ENCODE measurements around the gene RPH3AL. TPM values are rescaled to one million over a fixed set of nuclear protein-coding genes. Genes with fewer than 3 reads are reported as not detected.
A peak's percentile ranks its signal among the peaks of the same experiment; 100 is the strongest.

Gene RPH3AL
- total RNA-seq, 6 donors from 2014 or later, result 33.6 to 93.2 (median 54.3) TPM

DNA sequence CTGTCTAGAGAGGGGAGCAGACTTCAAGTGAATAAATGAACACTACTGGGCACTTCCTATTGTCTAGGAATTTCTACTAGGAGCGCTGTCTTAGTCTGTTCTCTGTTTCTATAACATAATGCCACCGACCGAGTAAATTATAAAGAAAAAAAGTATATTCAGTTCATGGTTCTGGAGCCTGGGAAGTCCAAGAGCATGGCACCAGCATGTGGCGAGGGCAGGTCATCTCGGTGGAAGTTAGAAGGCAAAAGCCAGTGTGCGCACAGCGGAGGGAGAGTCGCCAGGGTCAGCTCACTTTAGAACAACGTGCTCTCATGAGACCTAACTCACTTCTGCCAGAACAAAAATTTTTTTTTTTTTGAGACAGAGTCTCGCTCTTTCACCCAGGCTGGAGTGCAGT, 35.5 kb upstream of the RPH3AL start:
- Histone ChIP-seq H3K9me3 (no peaks in the 10 kb centered on the region), H3K4me1 (peaks cover 9 to 19% (median 18%) of the 10 kb centered on the region in 4 donors), H3K36me3 (no peaks in the 10 kb centered on the region), H3K27ac (no peak overlapping the region), H3K27me3 (peaks cover 0 to 4% (median 0%) of the 10 kb centered on the region in 4 donors), H3K4me3 (no peak overlapping the region)
- 91 to 98% methylated on average over 10 of the region's 10 CpGs for WGBS, 2 donors
- ATAC-seq (ENCODE audit: low FRiP score in 2 of 2) (no peak), DNase-seq (no peak)
- TF ChIP-seq POLR2A (IDR thresholded peaks at IDR 0.05) (no peak), POLR2AphosphoS5 (IDR thresholded peaks at IDR 0.05) (no peak), EP300 (IDR thresholded peaks at IDR 0.05) (no peak)
- TF ChIP-seq, protein P1, sequence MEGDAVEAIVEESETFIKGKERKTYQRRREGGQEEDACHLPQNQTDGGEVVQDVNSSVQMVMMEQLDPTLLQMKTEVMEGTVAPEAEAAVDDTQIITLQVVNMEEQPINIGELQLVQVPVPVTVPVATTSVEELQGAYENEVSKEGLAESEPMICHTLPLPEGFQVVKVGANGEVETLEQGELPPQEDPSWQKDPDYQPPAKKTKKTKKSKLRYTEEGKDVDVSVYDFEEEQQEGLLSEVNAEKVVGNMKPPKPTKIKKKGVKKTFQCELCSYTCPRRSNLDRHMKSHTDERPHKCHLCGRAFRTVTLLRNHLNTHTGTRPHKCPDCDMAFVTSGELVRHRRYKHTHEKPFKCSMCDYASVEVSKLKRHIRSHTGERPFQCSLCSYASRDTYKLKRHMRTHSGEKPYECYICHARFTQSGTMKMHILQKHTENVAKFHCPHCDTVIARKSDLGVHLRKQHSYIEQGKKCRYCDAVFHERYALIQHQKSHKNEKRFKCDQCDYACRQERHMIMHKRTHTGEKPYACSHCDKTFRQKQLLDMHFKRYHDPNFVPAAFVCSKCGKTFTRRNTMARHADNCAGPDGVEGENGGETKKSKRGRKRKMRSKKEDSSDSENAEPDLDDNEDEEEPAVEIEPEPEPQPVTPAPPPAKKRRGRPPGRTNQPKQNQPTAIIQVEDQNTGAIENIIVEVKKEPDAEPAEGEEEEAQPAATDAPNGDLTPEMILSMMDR (IDR thresholded peaks at IDR 0.05), result no peak

DNA sequence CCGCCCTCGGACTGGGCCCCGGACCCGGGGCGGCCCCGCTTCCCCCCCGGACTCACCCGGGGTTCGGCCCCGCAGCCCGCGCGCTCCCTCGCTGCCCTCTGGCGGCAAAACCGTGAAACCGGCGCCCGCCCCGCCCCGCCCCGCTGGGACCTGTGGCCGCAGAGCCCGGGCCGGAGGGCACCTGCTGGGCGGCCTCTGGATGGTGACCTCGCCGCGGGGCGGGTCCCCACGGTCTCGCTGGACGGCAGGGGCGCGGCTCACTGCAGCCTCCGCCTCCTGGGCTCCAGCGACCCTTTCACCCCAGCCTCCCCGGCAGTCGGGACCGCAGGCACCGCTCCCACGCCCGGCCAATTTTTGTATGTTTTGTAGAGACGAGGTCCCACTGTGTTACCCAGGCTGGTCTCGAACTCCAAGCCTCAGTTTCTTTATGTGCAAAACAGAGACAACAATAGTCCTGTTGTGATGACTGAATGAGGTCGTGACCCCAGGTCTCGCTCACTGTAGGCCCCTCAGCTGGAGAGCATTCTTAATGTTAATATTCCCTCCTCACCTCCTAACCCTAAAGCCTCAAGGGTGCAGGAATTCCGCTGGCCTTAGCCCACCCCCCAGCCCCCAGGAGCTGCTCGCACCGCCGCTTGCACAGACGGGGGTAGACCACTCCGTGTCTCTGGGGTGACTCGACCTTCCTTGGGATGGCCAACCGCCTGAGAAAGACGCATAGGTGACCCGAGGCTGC, 33.7 kb upstream of the RPH3AL start:
- peaks cover 9 to 19% (median 18%) of the 10 kb centered on the region in 4 donors for H3K4me1 ChIP-seq
- DNase-seq (peak; percentile 83 to 98), ATAC-seq (ENCODE audit: low FRiP score in 2 of 2) (peak; percentile 87 to 89)
- no peaks in the 10 kb centered on the region for H3K9me3 ChIP-seq
- H3K27me3 ChIP-seq, result peaks cover 0 to 4% (median 0%) of the 10 kb centered on the region in 4 donors
- TF ChIP-seq POLR2AphosphoS5 (IDR thresholded peaks at IDR 0.05) (peak; percentile 10 to 11), POLR2A (IDR thresholded peaks at IDR 0.05) (no peak), EP300 (IDR thresholded peaks at IDR 0.05) (no peak)
- TF ChIP-seq, protein P1 (IDR thresholded peaks at IDR 0.05), result peak; percentile 82 to 96 (median 94)
- H3K36me3 ChIP-seq, result no peaks in the 10 kb centered on the region
- H3K4me3 ChIP-seq, result peak overlapping the region in 3 of 4 donors; percentile 71 to 81 (median 72)
- 38 to 47% methylated on average over 8 to 18 of the region's 57 CpGs for WGBS, 2 donors
- H3K27ac ChIP-seq, result peak overlapping the region; percentile 77 to 92 (median 86)

DNA sequence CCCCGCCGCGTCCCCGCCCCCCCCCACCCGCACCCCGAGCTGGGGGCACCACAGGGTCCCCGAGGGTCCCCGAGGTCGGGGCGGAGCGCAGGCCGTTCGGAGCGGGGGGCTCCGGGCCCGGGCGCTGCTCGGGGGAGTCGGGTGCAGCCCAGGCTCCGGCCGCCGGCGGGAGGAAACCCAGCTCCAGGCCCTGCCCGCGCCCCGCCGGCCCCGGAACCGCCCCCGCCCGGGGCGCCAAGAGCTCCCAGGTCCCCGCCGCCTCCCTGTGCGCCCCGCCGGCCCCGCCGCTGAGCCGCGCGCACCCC, 33.2 kb upstream of the RPH3AL start:
- ATAC-seq (ENCODE audit: low FRiP score in 2 of 2) (no peak), DNase-seq (no peak)
- peaks cover 9 to 19% (median 18%) of the 10 kb centered on the region in 4 donors for H3K4me1 ChIP-seq
- TF ChIP-seq, protein P1 (IDR thresholded peaks at IDR 0.05), result no peak
- TF ChIP-seq POLR2AphosphoS5 (IDR thresholded peaks at IDR 0.05) (no peak), EP300 (IDR thresholded peaks at IDR 0.05) (no peak), POLR2A (IDR thresholded peaks at IDR 0.05) (no peak)
- H3K36me3 ChIP-seq, result no peaks in the 10 kb centered on the region
- peaks cover 0 to 4% (median 0%) of the 10 kb centered on the region in 4 donors for H3K27me3 ChIP-seq
- H3K4me3 ChIP-seq, result peak overlapping the region; percentile 52 to 81 (median 72)
- peak overlapping the region; percentile 77 to 92 (median 86) for H3K27ac ChIP-seq
- 0% methylated on average over 1 of the region's 42 CpGs; no CpG with 5 or more reads in 1 of the 2 donors for WGBS, 2 donors
- no peaks in the 10 kb centered on the region for H3K9me3 ChIP-seq

DNA sequence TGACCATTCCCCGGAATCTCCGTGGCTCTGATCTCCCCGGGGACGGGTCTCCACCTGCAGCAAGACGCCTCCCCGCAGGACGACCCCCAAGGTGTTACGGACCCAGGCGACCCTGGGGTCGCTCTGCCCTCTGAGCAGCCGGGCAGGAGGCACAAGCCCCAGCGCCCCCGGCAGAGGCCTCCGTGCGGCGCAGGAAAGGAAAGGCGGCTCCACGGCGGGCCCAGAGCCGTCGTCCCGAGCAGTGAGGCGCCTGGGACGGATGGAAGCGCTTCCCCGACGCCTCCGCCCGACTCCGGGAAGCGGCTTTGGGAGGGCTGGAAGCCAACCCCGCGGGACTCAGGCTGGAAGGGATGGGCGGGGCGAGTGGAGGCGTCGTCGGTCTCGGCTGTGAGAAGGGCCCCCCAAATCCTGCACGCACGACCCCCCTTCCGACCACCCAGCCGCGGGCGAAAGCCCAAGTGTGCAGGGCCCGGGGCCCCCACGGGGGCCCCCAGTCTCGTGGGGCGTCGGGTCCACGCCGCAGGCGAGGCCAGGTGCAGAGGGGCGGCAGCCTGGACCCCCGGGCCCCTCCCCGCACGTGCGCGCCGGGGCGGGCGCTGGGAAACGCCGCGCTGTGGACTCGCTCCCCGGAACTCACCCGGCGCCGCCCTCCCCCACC, 32.7 kb upstream of the RPH3AL start:
- Histone ChIP-seq H3K27ac (peak overlapping the region; percentile 77 to 92 (median 86)), H3K36me3 (no peaks in the 10 kb centered on the region), H3K4me1 (peaks cover 9 to 19% (median 18%) of the 10 kb centered on the region in 4 donors), H3K9me3 (no peaks in the 10 kb centered on the region), H3K27me3 (peaks cover 0 to 4% (median 0%) of the 10 kb centered on the region in 4 donors), H3K4me3 (peak overlapping the region; percentile 52 to 81 (median 72))
- TF ChIP-seq EP300 (IDR thresholded peaks at IDR 0.05), result peak in 1 of 4 donors; percentile 27
- peak in 1 of 4 donors; percentile 9 for TF ChIP-seq POLR2A (IDR thresholded peaks at IDR 0.05)
- TF ChIP-seq POLR2AphosphoS5 (IDR thresholded peaks at IDR 0.05), result peak in 1 of 2 donors; percentile 69
- TF ChIP-seq, protein P1 (IDR thresholded peaks at IDR 0.05), result peak in 2 of 6 experiments; percentile 17 to 45
- ATAC-seq (ENCODE audit: low FRiP score in 2 of 2), result peak; percentile 44 to 73
- WGBS, 2 donors, result 0 to 2% methylated on average over 20 to 30 of the region's 70 CpGs
- peak in 1 of 2 donors; percentile 89 for DNase-seq
